ENCODE measurements around the gene PCBP1.

DNA sequence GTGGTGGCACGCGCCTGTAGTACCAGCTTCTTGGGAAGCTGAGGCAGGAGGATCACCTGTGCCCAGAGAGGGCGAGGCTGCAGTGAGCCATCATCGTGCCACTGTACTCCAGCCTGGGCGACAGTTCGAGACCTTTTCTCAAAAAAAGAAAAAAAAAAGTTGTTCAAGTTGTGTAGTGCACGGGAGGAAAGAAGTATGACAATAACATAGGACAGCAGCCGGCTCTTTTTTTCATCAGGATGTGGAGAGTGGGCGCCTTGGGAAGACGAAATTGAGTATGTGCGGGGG is 36.5 kb downstream of the PCBP1 start:
- TF ChIP-seq POLR2AphosphoS5 (IDR thresholded peaks at IDR 0.05; ENCODE audit: low read depth, low read length) (no peak), POLR2A (IDR thresholded peaks at IDR 0.05; ENCODE audit: low read depth, low read length) (no peak)
